Neural cell (in vitro differentiated cells): ENCODE data around the gene ANGPT4.

Experiments used
- CTCF ChIP-seq: fragments of 450-650 bp; IDR thresholded peaks from 2 replicates; pipeline ENCODE4 v1.5.1; 2014; ENCODE audit warnings: antibody characterized with exemption, mild to moderate bottlenecking, moderate library complexity; ENCODE audit not compliant: poor library complexity, severe bottlenecking
- EP300 ChIP-seq: fragments of 450-650 bp; conservative IDR thresholded peaks from 2 replicates; pipeline ENCODE4 v1.6.1; 2014; ENCODE audit warnings: antibody characterized with exemption, mild to moderate bottlenecking, moderate library complexity; ENCODE audit not compliant: poor library complexity, severe bottlenecking
- EZH2 ChIP-seq: fragments of 200-600, 300-800 bp; shearing (Covaris generic), sonication (generic); IDR thresholded peaks from 2 replicates; pipeline ENCODE4 v1.6.1; 2014; ENCODE audit warnings: antibody characterized with exemption, low read length, borderline replicate concordance, mild to moderate bottlenecking; ENCODE audit not compliant: insufficient read depth, poor library complexity, severe bottlenecking
- MXI1 ChIP-seq: fragments of 450-650 bp; conservative IDR thresholded peaks from 2 replicates; pipeline ENCODE4 v1.6.1; 2014; ENCODE audit warnings: antibody characterized with exemption, mild to moderate bottlenecking; ENCODE audit not compliant: poor library complexity, severe bottlenecking
- POLR2AphosphoS5 ChIP-seq: IDR thresholded peaks from 2 replicates; pipeline ENCODE4 v1.6.1; 2012
- RAD21 ChIP-seq: fragments of 450-650 bp; conservative IDR thresholded peaks from 2 replicates; pipeline ENCODE4 v1.6.1; 2014; ENCODE audit warnings: antibody characterized with exemption, mild to moderate bottlenecking, moderate library complexity
- REST ChIP-seq: IDR thresholded peaks from 2 replicates; pipeline ENCODE4 v1.6.1; 2012; ENCODE audit warnings: borderline replicate concordance
- TAF1 ChIP-seq: IDR thresholded peaks from 2 replicates; pipeline ENCODE4 v1.6.1; 2012; ENCODE audit warnings: low read depth

- TF ChIP-seq CTCF (no peak), TAF1 (no peak), EZH2 (no peak), EP300 (no peak), REST (no peak), RAD21 (no peak), POLR2AphosphoS5 (no peak), MXI1 (no peak)
Observed at GRCh38 chr20:911882-912600, 4.1 kb downstream of the ANGPT4 start.
